Epithelial cell of esophagus (primary cell): Measurements from ENCODE around the gene RPL28.
"Not testable (repeated sequence)": the region's sequence is repeated elsewhere in the genome, so short reads cannot be mapped to it uniquely, and the experiment has no call there.

Experiments used
- DNase-seq: peaks from one replicate; pipeline ENCODE4 v3.0.0; 2010; ENCODE audit warnings: low read depth
- H3K4me3 ChIP-seq: 2 replicates; pipeline ENCODE4 v1.5.1; 2011; ENCODE audit warnings: mild to moderate bottlenecking, low read length, control low read depth
- TF ChIP-seq, protein P1 (sequence below): IDR thresholded peaks from 2 replicates; pipeline ENCODE4 v1.5.1; 2011; ENCODE audit warnings: low read depth, mild to moderate bottlenecking, low read length, control low read depth, inconsistent platforms; ENCODE audit not compliant: insufficient read depth; ENCODE audit errors: missing control alignments

Gene RPL28

DNA sequence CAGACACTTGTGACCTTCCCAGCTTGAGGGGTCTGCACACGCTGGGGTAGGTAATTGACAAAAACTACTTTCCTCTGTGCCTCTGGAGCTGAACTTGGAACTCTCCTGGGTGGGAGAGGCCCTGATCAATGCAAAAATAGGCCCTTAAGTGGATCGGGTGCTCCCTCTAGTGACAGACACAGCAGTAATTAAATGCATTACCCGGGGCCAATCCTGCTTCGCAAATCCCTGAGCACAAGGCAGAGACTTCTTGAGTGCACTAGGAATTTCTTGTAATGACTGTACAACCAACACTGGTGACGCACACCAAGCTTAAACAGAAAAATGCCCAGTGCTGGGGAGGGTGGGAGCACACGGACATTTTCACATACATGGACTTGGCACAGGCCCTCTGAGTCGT is 32.5 kb downstream of the RPL28 start:
- H3K4me3 ChIP-seq, result no peak overlapping the region
- DNase-seq, result peak; percentile 86
- TF ChIP-seq, protein P1, sequence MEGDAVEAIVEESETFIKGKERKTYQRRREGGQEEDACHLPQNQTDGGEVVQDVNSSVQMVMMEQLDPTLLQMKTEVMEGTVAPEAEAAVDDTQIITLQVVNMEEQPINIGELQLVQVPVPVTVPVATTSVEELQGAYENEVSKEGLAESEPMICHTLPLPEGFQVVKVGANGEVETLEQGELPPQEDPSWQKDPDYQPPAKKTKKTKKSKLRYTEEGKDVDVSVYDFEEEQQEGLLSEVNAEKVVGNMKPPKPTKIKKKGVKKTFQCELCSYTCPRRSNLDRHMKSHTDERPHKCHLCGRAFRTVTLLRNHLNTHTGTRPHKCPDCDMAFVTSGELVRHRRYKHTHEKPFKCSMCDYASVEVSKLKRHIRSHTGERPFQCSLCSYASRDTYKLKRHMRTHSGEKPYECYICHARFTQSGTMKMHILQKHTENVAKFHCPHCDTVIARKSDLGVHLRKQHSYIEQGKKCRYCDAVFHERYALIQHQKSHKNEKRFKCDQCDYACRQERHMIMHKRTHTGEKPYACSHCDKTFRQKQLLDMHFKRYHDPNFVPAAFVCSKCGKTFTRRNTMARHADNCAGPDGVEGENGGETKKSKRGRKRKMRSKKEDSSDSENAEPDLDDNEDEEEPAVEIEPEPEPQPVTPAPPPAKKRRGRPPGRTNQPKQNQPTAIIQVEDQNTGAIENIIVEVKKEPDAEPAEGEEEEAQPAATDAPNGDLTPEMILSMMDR, result peak; percentile 65

DNA sequence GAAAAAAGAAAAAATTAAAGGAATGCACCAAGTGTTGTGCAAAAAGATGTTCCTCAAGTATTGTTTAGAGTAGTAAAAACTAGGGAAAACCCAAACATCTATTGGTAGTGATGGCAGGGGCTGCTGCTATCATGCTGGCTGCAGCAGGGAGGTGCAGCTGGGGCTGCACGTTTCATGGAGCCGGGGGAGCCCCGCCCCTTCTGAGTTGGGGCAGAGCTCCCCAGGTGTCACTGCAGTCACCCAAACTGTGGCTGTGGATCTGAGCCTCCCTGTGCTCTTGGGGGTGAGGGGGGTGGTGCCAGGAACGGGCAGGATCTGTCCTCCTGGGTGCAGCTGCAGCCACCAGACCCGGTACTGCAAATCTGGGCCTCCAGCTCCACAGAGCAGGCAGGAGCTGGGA is 33.4 kb downstream of the RPL28 start:
- H3K4me3 ChIP-seq, result no peak overlapping the region
- TF ChIP-seq, protein P1, result no peak
- DNase-seq, result no peak

DNA sequence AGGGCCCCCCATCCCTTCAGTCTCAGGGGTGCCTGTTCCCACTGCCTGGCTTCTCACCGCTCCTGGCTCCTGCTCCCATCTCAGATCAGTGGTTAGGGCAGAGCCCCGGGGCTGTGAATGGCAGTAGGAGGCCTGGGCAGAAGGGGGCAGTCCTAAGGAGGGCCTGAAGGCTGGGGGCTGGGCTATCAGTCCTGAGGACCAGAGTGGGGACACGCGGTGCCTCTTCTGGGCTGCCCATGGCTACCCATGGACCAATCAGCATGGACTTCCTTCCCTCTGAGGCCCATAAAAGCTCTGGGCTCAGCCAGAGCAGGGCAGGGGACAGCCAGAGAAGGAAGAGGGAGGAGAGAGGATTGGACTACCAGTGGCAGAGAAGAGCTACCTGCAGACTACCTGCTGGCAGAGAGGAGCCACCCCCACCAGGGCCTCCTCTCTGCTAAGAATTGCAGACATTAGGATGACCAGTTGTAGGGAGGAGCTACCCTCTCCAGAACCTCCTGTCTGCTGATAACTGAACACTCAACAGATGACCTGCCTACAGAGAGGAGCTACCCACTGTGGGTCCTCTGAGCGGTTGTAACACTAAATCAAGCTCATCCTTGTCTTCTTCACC is 34.0 kb downstream of the RPL28 start:
- no peak overlapping the region for H3K4me3 ChIP-seq
- TF ChIP-seq, protein P1, result no peak
- DNase-seq, result no peak

DNA sequence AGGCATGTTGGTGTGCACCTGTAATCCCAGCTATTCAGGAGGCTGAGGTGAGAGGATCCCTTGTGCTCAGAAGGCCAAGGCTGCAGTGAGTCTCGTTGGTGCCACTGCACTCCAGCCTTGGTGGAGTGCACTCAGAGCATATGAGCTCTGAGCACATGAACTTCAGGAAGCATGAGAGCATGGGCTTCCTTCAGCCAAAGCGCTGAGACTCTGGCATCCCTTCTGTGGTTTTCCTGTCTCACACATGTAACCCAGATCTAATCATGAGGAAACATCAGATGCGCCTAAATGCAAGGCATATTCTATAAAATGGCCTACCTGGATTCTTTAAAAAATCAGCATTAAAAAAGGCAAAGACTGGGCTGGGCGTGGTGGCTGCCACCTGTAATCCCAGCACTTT is 35.5 kb downstream of the RPL28 start:
- not testable (repeated sequence) for DNase-seq

DNA sequence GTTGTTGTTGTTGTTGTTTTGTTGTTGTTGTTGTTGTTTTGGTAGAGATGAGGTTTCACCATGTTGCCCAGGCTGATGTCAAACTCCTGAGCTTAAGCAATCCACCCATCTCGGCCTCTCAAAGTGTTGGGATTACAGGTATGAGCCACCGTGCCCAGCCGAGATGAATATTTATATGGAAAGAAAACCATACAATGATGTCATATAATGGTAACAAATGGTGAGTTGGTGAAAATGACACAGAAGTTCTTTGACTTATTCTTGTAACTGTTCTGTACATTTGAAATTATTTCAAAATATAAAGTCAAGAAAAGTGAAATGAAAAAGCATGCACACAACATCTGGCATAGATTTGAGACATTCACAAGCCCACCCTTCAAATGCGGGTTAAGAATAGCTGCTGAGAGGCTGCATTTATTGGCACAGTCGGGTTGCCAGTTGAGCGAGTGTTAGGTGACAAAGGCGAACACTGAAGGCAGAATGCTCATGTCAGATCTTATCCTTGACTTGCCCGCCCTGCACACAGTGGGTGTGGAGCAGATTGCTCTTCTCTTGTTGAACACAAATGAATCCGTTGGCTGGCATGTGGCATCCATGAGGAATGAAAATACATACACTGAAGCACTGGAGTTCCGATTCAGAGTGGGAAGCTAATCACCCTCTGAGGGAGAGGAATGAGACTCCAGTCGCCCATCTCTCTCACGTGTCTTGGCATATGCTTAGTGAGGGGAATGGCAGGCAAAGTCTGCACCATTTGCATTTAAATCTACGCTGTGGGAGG is 37.7 kb downstream of the RPL28 start:
- DNase-seq, result peak; percentile 32
- TF ChIP-seq, protein P1, result no peak
- H3K4me3 ChIP-seq, result no peak overlapping the region

More for the DNA sequence above, 35.5 kb downstream of the RPL28 start:
- H3K4me3 ChIP-seq, result not testable (repeated sequence)

DNA sequence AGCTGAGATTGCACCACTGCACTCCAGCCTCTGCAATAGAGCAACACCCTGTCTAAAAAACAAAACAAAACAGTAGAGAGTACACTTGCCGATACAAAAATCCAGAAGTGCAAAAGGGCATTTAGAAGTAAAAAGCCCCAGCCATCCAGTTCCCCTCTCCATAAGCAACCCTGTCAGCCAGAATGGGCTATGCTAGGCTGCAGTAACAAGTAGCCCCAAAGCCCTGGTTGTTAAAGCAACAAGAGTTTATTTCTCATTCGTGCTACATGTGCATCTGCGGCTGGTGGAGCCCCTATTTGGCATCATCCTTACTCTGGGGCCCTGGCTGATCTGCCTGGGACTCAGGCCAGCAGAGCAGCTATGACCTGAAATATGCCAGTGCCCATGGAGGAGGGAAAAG is 38.8 kb downstream of the RPL28 start:
- no peak for DNase-seq
- no peak overlapping the region for H3K4me3 ChIP-seq
- TF ChIP-seq, protein P1, result no peak

DNA sequence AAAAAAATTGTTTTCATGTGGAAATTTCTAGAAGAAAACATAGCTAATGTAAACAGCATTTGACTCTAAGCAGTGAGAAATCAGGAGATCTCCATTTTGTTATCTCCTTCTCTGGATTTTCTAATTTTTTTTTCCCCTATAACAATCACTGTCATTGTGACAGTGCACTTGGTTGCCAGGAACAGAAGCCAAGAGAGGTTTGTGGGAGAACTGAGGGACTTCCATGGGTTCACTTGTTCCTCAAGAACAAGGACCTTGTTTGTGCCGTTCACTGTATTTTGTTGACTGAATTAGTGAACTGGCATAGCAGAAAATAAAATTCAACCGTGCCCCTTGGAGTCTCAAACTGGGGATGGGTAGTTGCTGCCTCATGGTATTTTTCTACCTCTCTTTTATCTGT is 40.3 kb downstream of the RPL28 start:
- DNase-seq, result no peak
- TF ChIP-seq, protein P1, result no peak
- H3K4me3 ChIP-seq, result no peak overlapping the region
